ENCODE data around the gene SLC6A13. TPM values are rescaled to one million over a fixed set of nuclear protein-coding genes. Genes with fewer than 3 reads are reported as not detected.

SLC6A13 gene
- total and polyA plus RNA-seq, 2 of the 13 experiments (the other 11 are each of a cell fraction or from before 2014, with no cell fraction given) = 0.05 to 0.15 TPM

DNA sequence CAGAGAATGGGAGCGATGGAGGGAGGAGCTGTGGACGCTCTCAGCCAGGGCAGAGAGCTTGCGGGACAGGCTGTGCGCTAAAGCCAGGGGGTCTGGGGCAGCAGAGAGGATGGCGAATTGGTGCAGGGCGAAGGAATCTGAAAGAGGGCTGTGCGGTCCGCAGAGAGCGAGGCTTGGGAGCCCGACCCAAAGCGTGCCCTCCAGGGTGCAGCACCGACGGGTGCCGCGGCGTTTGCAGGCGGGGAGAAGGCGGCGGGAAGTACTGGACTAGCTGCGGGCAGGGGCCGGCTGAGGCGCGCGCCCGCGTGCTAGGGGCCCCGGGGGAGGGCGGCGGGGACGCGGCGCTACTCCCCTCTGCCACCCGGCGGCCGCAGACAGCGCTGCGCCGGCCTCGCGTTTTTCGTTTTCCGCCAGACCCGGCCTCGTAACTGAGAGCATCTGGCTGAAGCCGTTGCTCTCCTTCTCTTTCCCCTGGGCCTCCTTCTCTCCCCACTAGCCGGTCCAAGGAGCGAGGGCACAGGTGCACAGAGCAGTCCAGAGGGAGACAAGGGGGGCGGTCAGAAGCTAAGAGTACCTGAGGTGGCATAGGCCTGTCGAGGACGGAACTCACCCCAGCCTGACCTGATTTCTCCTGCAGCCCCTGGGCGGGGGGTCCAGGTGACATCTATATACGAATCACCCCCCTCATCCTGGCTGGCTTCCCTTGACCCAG lies 73.6 kb downstream of the SLC6A13 start (continued):
- TF ChIP-seq, protein P1, sequence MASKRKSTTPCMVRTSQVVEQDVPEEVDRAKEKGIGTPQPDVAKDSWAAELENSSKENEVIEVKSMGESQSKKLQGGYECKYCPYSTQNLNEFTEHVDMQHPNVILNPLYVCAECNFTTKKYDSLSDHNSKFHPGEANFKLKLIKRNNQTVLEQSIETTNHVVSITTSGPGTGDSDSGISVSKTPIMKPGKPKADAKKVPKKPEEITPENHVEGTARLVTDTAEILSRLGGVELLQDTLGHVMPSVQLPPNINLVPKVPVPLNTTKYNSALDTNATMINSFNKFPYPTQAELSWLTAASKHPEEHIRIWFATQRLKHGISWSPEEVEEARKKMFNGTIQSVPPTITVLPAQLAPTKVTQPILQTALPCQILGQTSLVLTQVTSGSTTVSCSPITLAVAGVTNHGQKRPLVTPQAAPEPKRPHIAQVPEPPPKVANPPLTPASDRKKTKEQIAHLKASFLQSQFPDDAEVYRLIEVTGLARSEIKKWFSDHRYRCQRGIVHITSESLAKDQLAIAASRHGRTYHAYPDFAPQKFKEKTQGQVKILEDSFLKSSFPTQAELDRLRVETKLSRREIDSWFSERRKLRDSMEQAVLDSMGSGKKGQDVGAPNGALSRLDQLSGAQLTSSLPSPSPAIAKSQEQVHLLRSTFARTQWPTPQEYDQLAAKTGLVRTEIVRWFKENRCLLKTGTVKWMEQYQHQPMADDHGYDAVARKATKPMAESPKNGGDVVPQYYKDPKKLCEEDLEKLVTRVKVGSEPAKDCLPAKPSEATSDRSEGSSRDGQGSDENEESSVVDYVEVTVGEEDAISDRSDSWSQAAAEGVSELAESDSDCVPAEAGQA (IDR thresholded peaks at IDR 0.05; ENCODE audit: low read depth) = 0 out of 2 replicates have a peak, but pooled peaks have one; percentile 19
- TF ChIP-seq, protein P1 (CRISPR knock-in tag; IDR thresholded peaks at IDR 0.05; ENCODE audit: borderline replicate concordance) = no peak
- TF ChIP-seq, protein P2, sequence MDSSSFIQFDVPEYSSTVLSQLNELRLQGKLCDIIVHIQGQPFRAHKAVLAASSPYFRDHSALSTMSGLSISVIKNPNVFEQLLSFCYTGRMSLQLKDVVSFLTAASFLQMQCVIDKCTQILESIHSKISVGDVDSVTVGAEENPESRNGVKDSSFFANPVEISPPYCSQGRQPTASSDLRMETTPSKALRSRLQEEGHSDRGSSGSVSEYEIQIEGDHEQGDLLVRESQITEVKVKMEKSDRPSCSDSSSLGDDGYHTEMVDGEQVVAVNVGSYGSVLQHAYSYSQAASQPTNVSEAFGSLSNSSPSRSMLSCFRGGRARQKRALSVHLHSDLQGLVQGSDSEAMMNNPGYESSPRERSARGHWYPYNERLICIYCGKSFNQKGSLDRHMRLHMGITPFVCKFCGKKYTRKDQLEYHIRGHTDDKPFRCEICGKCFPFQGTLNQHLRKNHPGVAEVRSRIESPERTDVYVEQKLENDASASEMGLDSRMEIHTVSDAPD (CRISPR knock-in tag; IDR thresholded peaks at IDR 0.05) = no peak
- no peak for TF ChIP-seq ZBTB40 (IDR thresholded peaks at IDR 0.05)
- TF ChIP-seq ZBTB40 (CRISPR knock-in tag; IDR thresholded peaks at IDR 0.05) = 0 out of 2 replicates have a peak, but pooled peaks have one; percentile 18
- no peak for TF ChIP-seq JUN (CRISPR knock-in tag; IDR thresholded peaks at IDR 0.05)
- no peak for TF ChIP-seq ZNF850 (CRISPR knock-in tag; conservative IDR thresholded peaks at IDR 0.05)
- TF ChIP-seq MEIS2 (CRISPR knock-in tag; IDR thresholded peaks at IDR 0.05) = 0 out of 2 replicates have a peak, but pooled peaks have one; percentile 34
- TF ChIP-seq CENPT (CRISPR knock-in tag; IDR thresholded peaks at IDR 0.05; ENCODE audit: low read depth) = no peak
- no peak for TF ChIP-seq ZBTB42 (CRISPR knock-in tag; IDR thresholded peaks at IDR 0.05)
- peak; percentile 28; the same call in 1 of the 2 replicates for TF ChIP-seq THAP11 (CRISPR knock-in tag; IDR thresholded peaks at IDR 0.05)
- no peak for TF ChIP-seq POGZ (CRISPR knock-in tag; IDR thresholded peaks at IDR 0.05)
- no peak for TF ChIP-seq MXD4 (CRISPR knock-in tag; IDR thresholded peaks at IDR 0.05)
